Neural progenitor cell (in vitro differentiated cells): ENCODE data around the gene TMC8. TPM values are rescaled to one million over a fixed set of nuclear protein-coding genes. Genes with fewer than 3 reads are reported as not detected.

ENCODE experiments used
- DNase-seq: peaks from one replicate; pipeline ENCODE4 v3.0.0-alpha.2; 2016; ENCODE audit warnings: low spot score
- H2AFZ ChIP-seq: fragments of 200-600 bp; sonication (generic); replicated peaks from 2 replicates; pipeline ENCODE4 v1.6.1; 2016; ENCODE audit warnings: antibody characterized with exemption
- H3F3A ChIP-seq: fragments of 200-600 bp; sonication (generic); 2 replicates; pipeline ENCODE4 v1.6.1; 2016; ENCODE audit warnings: antibody characterized with exemption, low read depth
- H3K27ac ChIP-seq: fragments of 200-600 bp; sonication (generic); 2 replicates; pipeline ENCODE4 v1.5.1; 2016; ENCODE audit warnings: mild to moderate bottlenecking
- H3K27me3 ChIP-seq: fragments of 200-600 bp; sonication (generic); 2 replicates; pipeline ENCODE4 v1.6.1; 2016; ENCODE audit warnings: mild to moderate bottlenecking, moderate library complexity
- H3K36me3 ChIP-seq: fragments of 200-600 bp; sonication (generic); 2 replicates; pipeline ENCODE4 v1.5.1; 2016
- H3K4me1 ChIP-seq: fragments of 200-600 bp; sonication (generic); 2 replicates; pipeline ENCODE4 v1.6.1; 2016; ENCODE audit warnings: mixed run types
- H3K4me2 ChIP-seq: fragments of 200-600 bp; sonication (generic); 2 replicates; pipeline ENCODE4 v1.6.1; 2016
- H3K4me3 ChIP-seq: fragments of 200-600 bp; sonication (generic); 2 replicates; pipeline ENCODE4 v1.5.1; 2016
- H3K79me2 ChIP-seq: fragments of 200-600 bp; sonication (generic); 2 replicates; pipeline ENCODE4 v1.6.1; 2016; ENCODE audit warnings: low read depth
- H3K9ac ChIP-seq: fragments of 200-600 bp; sonication (generic); 2 replicates; pipeline ENCODE4 v1.6.1; 2016
- H3K9me3 ChIP-seq: fragments of 200-600 bp; sonication (generic); 2 replicates; pipeline ENCODE4 v1.5.1; 2016; ENCODE audit warnings: low read depth
- H4K20me1 ChIP-seq: fragments of 200-600 bp; sonication (generic); 2 replicates; pipeline ENCODE4 v1.6.1; 2016; ENCODE audit warnings: low read depth
- H3K27ac Mint-ChIP-seq: 3 replicates; pipeline ENCODE4 v1.8.0; 2021; ENCODE audit warnings: mixed read lengths
- H3K27me3 Mint-ChIP-seq: 2 replicates; pipeline ENCODE4 v1.8.0; 2022; ENCODE audit warnings: low read depth, mild to moderate bottlenecking, inconsistent platforms, moderate library complexity, mixed read lengths; ENCODE audit not compliant: insufficient read depth
- H3K36me3 Mint-ChIP-seq: 3 replicates; pipeline ENCODE4 v1.8.0; 2021; ENCODE audit warnings: mixed read lengths
- H3K4me1 Mint-ChIP-seq: 3 replicates; pipeline ENCODE4 v1.8.0; 2021; ENCODE audit warnings: mixed read lengths
- H3K4me3 Mint-ChIP-seq: 3 replicates; pipeline ENCODE4 v1.8.0; 2021; ENCODE audit warnings: mild to moderate bottlenecking, moderate library complexity, mixed read lengths
- H3K9me3 Mint-ChIP-seq: 3 replicates; pipeline ENCODE4 v1.8.0; 2020; ENCODE audit warnings: mixed read lengths
- CTCF ChIP-seq: fragments of 200-600 bp; sonication (generic); IDR thresholded peaks from 2 replicates; pipeline ENCODE4 v1.5.1; 2017; ENCODE audit warnings: antibody characterized with exemption, mild to moderate bottlenecking
- EZH2 ChIP-seq: fragments of 200-600 bp; sonication (generic); IDR thresholded peaks from 2 replicates; pipeline ENCODE4 v1.6.1; 2017; ENCODE audit warnings: antibody characterized with exemption, mild to moderate bottlenecking, moderate library complexity
- EZH2phosphoT487 ChIP-seq: fragments of 200-600 bp; sonication (generic); IDR thresholded peaks from 2 replicates; pipeline ENCODE4 v1.6.1; 2017; ENCODE audit warnings: antibody characterized with exemption
- total RNA-seq: library from RNA; depleted of rRNA; stranded (reverse); fragments of >200 nt; gene quantifications from 2 replicates; pipeline ENCODE4 v1.2.3, GENCODE V29; 2015; ENCODE audit warnings: low replicate concordance

The TMC8 gene
- total RNA-seq, 1 donor from 2014 or later, result not detected

- H2AFZ ChIP-seq, result no peak overlapping the region
- Mint-ChIP-seq H3K36me3 (peaks cover 36% of the 10 kb centered on the region), H3K4me1 (peaks cover 19% of the 10 kb centered on the region), H3K9me3 (no peaks in the 10 kb centered on the region), H3K27me3 (peaks cover 4% of the 10 kb centered on the region), H3K27ac (no peak overlapping the region), H3K4me3 (no peak overlapping the region)
- H3K36me3 ChIP-seq, result peaks cover 12% of the 10 kb centered on the region
- H3K27ac ChIP-seq, result no peak overlapping the region
- H3K4me2 ChIP-seq, result no peak overlapping the region
- H3F3A ChIP-seq, result no peaks in the 10 kb centered on the region
- TF ChIP-seq EZH2phosphoT487 (no peak), CTCF (no peak), EZH2 (no peak)
- no peaks in the 10 kb centered on the region for H3K9me3 ChIP-seq
- no peaks in the 10 kb centered on the region for H3K27me3 ChIP-seq
- no peaks in the 10 kb centered on the region for H3K79me2 ChIP-seq
- no peak overlapping the region for H3K9ac ChIP-seq
- peaks cover 4% of the 10 kb centered on the region for H4K20me1 ChIP-seq
- H3K4me1 ChIP-seq, result no peaks in the 10 kb centered on the region
- DNase-seq, result no peak
- no peak overlapping the region for H3K4me3 ChIP-seq
These were observed 47.6 kb upstream of the TMC8 start for GRCh38 chr17:78082988-78083387.

- Histone ChIP-seq H3K36me3 (peaks cover 15% of the 10 kb centered on the region), H3K4me1 (no peaks in the 10 kb centered on the region), H3K27me3 (no peaks in the 10 kb centered on the region), H3F3A (no peaks in the 10 kb centered on the region), H4K20me1 (peaks cover 4% of the 10 kb centered on the region), H3K79me2 (no peaks in the 10 kb centered on the region), H3K4me3 (no peak overlapping the region), H3K4me2 (no peak overlapping the region), H3K9me3 (no peaks in the 10 kb centered on the region), H2AFZ (no peak overlapping the region), H3K9ac (no peak overlapping the region), H3K27ac (no peak overlapping the region)
- Mint-ChIP-seq H3K4me3 (no peak overlapping the region), H3K9me3 (no peaks in the 10 kb centered on the region), H3K27ac (no peak overlapping the region), H3K4me1 (peaks cover 16% of the 10 kb centered on the region), H3K27me3 (peaks cover 4% of the 10 kb centered on the region), H3K36me3 (peaks cover 39% of the 10 kb centered on the region)
- no peak for TF ChIP-seq EZH2
- no peak for TF ChIP-seq CTCF
- TF ChIP-seq EZH2phosphoT487, result no peak
- DNase-seq, result no peak
These were observed 43.8 kb upstream of the TMC8 start for GRCh38 chr17:78086740-78087139.

- H3K27ac Mint-ChIP-seq, result no peak overlapping the region
- H3K4me3 ChIP-seq, result no peak overlapping the region
- no peak overlapping the region for H3K4me2 ChIP-seq
- DNase-seq, result no peak
- H3K36me3 ChIP-seq, result peaks cover 21% of the 10 kb centered on the region
- peaks cover 4% of the 10 kb centered on the region for H4K20me1 ChIP-seq
- H3K27me3 Mint-ChIP-seq, result peaks cover 4% of the 10 kb centered on the region
- no peaks in the 10 kb centered on the region for H3K79me2 ChIP-seq
- H3K4me1 Mint-ChIP-seq, result no peaks in the 10 kb centered on the region
- H3K27me3 ChIP-seq, result no peaks in the 10 kb centered on the region
- H3K9me3 ChIP-seq, result no peaks in the 10 kb centered on the region
- TF ChIP-seq EZH2, result no peak
- TF ChIP-seq EZH2phosphoT487, result no peak
- no peak for TF ChIP-seq CTCF
- H3K4me1 ChIP-seq, result no peaks in the 10 kb centered on the region
- H3K9me3 Mint-ChIP-seq, result no peaks in the 10 kb centered on the region
- peaks cover 44% of the 10 kb centered on the region for H3K36me3 Mint-ChIP-seq
- H3K9ac ChIP-seq, result no peak overlapping the region
- no peak overlapping the region for H3K4me3 Mint-ChIP-seq
- H3F3A ChIP-seq, result no peaks in the 10 kb centered on the region
- H2AFZ ChIP-seq, result no peak overlapping the region
- H3K27ac ChIP-seq, result no peak overlapping the region
These were observed 42.0 kb upstream of the TMC8 start for GRCh38 chr17:78088529-78088928.
